GM12878 (cell line): ENCODE data around the gene LETM1.

Experiments
- BRCA1 ChIP-seq: IDR thresholded peaks from 2 replicates; pipeline ENCODE4 v1.6.1; 2011; ENCODE audit warnings: low read depth, low read length, improper control_type of control experiment
- CHD1 ChIP-seq: IDR thresholded peaks from 2 replicates; pipeline ENCODE4 v1.6.1; 2012; ENCODE audit warnings: low read depth, low read length, improper control_type of control experiment
- CTCF ChIP-seq, 3 experiments: IDR thresholded peaks in 2 of 3; conservative IDR thresholded peaks in 1 of 3; 2 replicates each; pipeline ENCODE4 v1.5.1; 2011; ENCODE audit warnings: low read depth in 3 of 3, low read length in 3 of 3, mild to moderate bottlenecking in 3 of 3, control low read depth in 2 of 3, moderate library complexity in 2 of 3, inconsistent platforms in 1 of 3, mixed read lengths in 1 of 3; ENCODE audit not compliant: control insufficient read depth in 2 of 3, insufficient read depth in 1 of 3; ENCODE audit errors: extremely low read depth in 1 of 3
- EZH2 ChIP-seq: IDR thresholded peaks from 2 replicates; pipeline ENCODE4 v1.6.1; 2012; ENCODE audit warnings: low read depth, mild to moderate bottlenecking, control low read depth, inconsistent platforms, low read length, borderline replicate concordance; ENCODE audit not compliant: control insufficient read depth
- FOXK2 ChIP-seq: fragments of 450-650 bp; IDR thresholded peaks from 2 replicates; pipeline ENCODE4 v1.6.1; 2017; ENCODE audit warnings: mild to moderate bottlenecking, moderate library complexity
- PKNOX1 ChIP-seq: fragments of 450-650 bp; IDR thresholded peaks from 2 replicates; pipeline ENCODE4 v1.6.1; 2016; ENCODE audit warnings: mild to moderate bottlenecking
- RBBP5 ChIP-seq: fragments of 200-600 bp; sonication (generic); conservative IDR thresholded peaks from 2 replicates; pipeline ENCODE4 v1.6.1; 2016
- RFX5 ChIP-seq: IDR thresholded peaks from 2 replicates; pipeline ENCODE4 v1.6.1; 2011; ENCODE audit warnings: low read depth, low read length, improper control_type of control experiment
- SIN3A ChIP-seq: IDR thresholded peaks from 2 replicates; pipeline ENCODE4 v1.6.1; 2012; ENCODE audit warnings: low read depth, low read length, improper control_type of control experiment
- SREBF1 ChIP-seq: IDR thresholded peaks from 2 replicates; pipeline ENCODE4 v1.6.1; 2012; ENCODE audit warnings: mild to moderate bottlenecking, low read length
- YY1 ChIP-seq: IDR thresholded peaks from 2 replicates; pipeline ENCODE4 v1.6.1; 2011; ENCODE audit warnings: low read depth, mild to moderate bottlenecking, low read length
- ZSCAN29 ChIP-seq: fragments of 450-650 bp; IDR thresholded peaks from 2 replicates; pipeline ENCODE4 v1.6.1; 2017; ENCODE audit warnings: mild to moderate bottlenecking, moderate library complexity
- ZZZ3 ChIP-seq: IDR thresholded peaks from 2 replicates; pipeline ENCODE4 v1.6.1; 2011; ENCODE audit warnings: low read depth; ENCODE audit not compliant: control insufficient read depth, insufficient read length

GRCh38 chr4:1822568-1823544 is 33.1 kb downstream of the LETM1 start:
- TF ChIP-seq PKNOX1 (no peak), EZH2 (no peak), YY1 (no peak), CHD1 (no peak), CTCF (IDR thresholded peaks at IDR 0.05 in 2 of 3, conservative IDR thresholded peaks at IDR 0.05 in 1 of 3; ENCODE audit: control insufficient read depth in 2 of 3, extremely low read depth in 1 of 3, insufficient read depth in 1 of 3, low read depth in 3 of 3, low read length in 3 of 3) (no peak), ZSCAN29 (no peak), RFX5 (no peak), SIN3A (no peak), RBBP5 (no peak), BRCA1 (no peak), FOXK2 (no peak), SREBF1 (no peak), ZZZ3 (no peak)
